H1 (cell line): ENCODE data around the gene CPED1. TPM values are rescaled to one million over a fixed set of nuclear protein-coding genes. Genes with fewer than 3 reads are reported as not detected.

Source experiments
- CTCF ChIA-PET: fragments of 300-600 bp; sonication (Branson Sonifier 250); formaldehyde crosslinking; loops from one replicate; lab custom pipeline; 2021; ENCODE audit not compliant: partially characterized antibody; lab: Charles Lee
- POLR2A ChIA-PET: fragments of 300-600 bp; sonication (Branson Sonifier 250); formaldehyde crosslinking; loops from one replicate; lab custom pipeline; 2021; ENCODE audit warnings: inconsistent platforms; ENCODE audit not compliant: partially characterized antibody; lab: Charles Lee
- DNase-seq, 2 experiments: peaks; one replicate each; pipeline versions ENCODE4 v3.0.0 to v3.0.0-alpha.2; 2010 to 2022; ENCODE audit warnings: low spot score in 2 of 2, low read depth in 1 of 2, mixed read lengths in 1 of 2
- FAIRE-seq: peaks from 2 replicates; lab custom pipeline; 2011; peaks lifted over from hg19 to GRCh38; lab: Jason Lieb, UNC
- H2AFZ ChIP-seq: 2 replicates; pipeline ENCODE4 v1.8.1; 2012; ENCODE audit warnings: low read length, inconsistent platforms
- H2AK5ac ChIP-seq: 2 replicates; pipeline ENCODE4 v1.6.1; 2013; ENCODE audit warnings: low read depth, low read length
- H2BK120ac ChIP-seq: replicated peaks from 2 replicates; pipeline ENCODE3; 2013; ENCODE audit warnings: low read depth, low read length, inconsistent platforms
- H2BK12ac ChIP-seq: 2 replicates; pipeline ENCODE4 v1.6.1; 2013; ENCODE audit warnings: low read depth, low read length
- H2BK15ac ChIP-seq: 2 replicates; pipeline ENCODE4 v1.6.1; 2013; ENCODE audit warnings: low read length
- H2BK20ac ChIP-seq: 2 replicates; pipeline ENCODE4 v1.6.1; 2013; ENCODE audit warnings: low read length
- H2BK5ac ChIP-seq: 2 replicates; pipeline ENCODE4 v1.6.1; 2013; ENCODE audit warnings: low read depth, low read length
- H3K14ac ChIP-seq: 2 replicates; pipeline ENCODE4 v1.6.1; 2013; ENCODE audit warnings: inconsistent platforms; ENCODE audit not compliant: insufficient read length
- H3K18ac ChIP-seq: 2 replicates; pipeline ENCODE4 v1.6.1; 2013; ENCODE audit warnings: low read length; ENCODE audit errors: extremely low read depth
- H3K23ac ChIP-seq: 2 replicates; pipeline ENCODE4 v1.6.1; 2013; ENCODE audit warnings: inconsistent platforms; ENCODE audit not compliant: insufficient read length
- H3K23me2 ChIP-seq: 2 replicates; pipeline ENCODE4 v1.6.1; 2013; ENCODE audit warnings: low read depth, low read length
- H3K27ac ChIP-seq: 2 replicates; pipeline ENCODE4 v1.6.1; 2011; ENCODE audit warnings: low read depth, low read length, inconsistent platforms
- H3K27me3 ChIP-seq, 4 experiments: replicated peaks in 1 of 4; 1 replicate in 1 of 4; 2 replicates in 3 of 4; pipeline versions ENCODE4 v1.6.1 to v1.8.1; 2011 to 2013; ENCODE audit warnings: low read length in 3 of 4, mild to moderate bottlenecking in 3 of 4, inconsistent platforms in 2 of 4, mixed read lengths in 2 of 4, moderate library complexity in 1 of 4; ENCODE audit not compliant: control insufficient read depth in 3 of 4, insufficient read depth in 3 of 4; ENCODE audit errors: extremely low read depth in 1 of 4
- H3K36me3 ChIP-seq, 4 experiments: 2 replicates each; pipeline versions ENCODE4 v1.6.1 to v1.8.1; 2011 to 2013; ENCODE audit warnings: mild to moderate bottlenecking in 4 of 4, low read length in 3 of 4, moderate library complexity in 2 of 4, control low read depth in 1 of 4, inconsistent platforms in 1 of 4; ENCODE audit not compliant: insufficient read depth in 4 of 4, control insufficient read depth in 2 of 4
- H3K4ac ChIP-seq: replicated peaks from 2 replicates; pipeline ENCODE3; 2013; ENCODE audit warnings: low read length, low read depth, mixed read lengths, inconsistent platforms; ENCODE audit not compliant: insufficient read length
- H3K4me1 ChIP-seq, 4 experiments: replicated peaks in 1 of 4; 1 replicate in 1 of 4; 2 replicates in 3 of 4; pipeline versions ENCODE4 v1.6.1 to v1.8.1; 2011 to 2013; ENCODE audit warnings: low read length in 3 of 4, inconsistent platforms in 2 of 4, mixed read lengths in 1 of 4; ENCODE audit not compliant: insufficient read depth in 4 of 4, control insufficient read depth in 3 of 4
- H3K4me2 ChIP-seq, 2 experiments: 2 replicates each; pipeline versions ENCODE4 v1.6.1 to v1.8.1; 2011 to 2013; ENCODE audit warnings: low read depth in 2 of 2, low read length in 2 of 2, control low read depth in 1 of 2, inconsistent platforms in 1 of 2, mild to moderate bottlenecking in 1 of 2; ENCODE audit not compliant: insufficient read depth in 1 of 2
- H3K4me3 ChIP-seq, 4 experiments: fragments of 200-600, 300-600 bp in 1 of 4; sonication (generic), shearing (Covaris generic), sonication (Bioruptor Twin) in 1 of 4; 2 replicates each; pipeline versions ENCODE4 v1.5.1 to v1.8.1; 2011 to 2016; ENCODE audit warnings: low read length in 4 of 4, low read depth in 3 of 4, control low read depth in 2 of 4, inconsistent platforms in 2 of 4, mild to moderate bottlenecking in 2 of 4, mixed read lengths in 1 of 4, moderate library complexity in 1 of 4; ENCODE audit not compliant: insufficient read depth in 2 of 4; ENCODE audit errors: extremely low read depth in 1 of 4
- H3K56ac ChIP-seq: replicated peaks from 2 replicates; pipeline ENCODE3; 2013; ENCODE audit warnings: low read depth, mild to moderate bottlenecking, mixed read lengths, low read length, inconsistent platforms; ENCODE audit not compliant: insufficient read length
- H3K79me1 ChIP-seq: 2 replicates; pipeline ENCODE4 v1.6.1; 2013; ENCODE audit warnings: low read depth, low read length, control low read depth
- H3K79me2 ChIP-seq, 2 experiments: 2 replicates each; pipeline versions ENCODE4 v1.6.1 to v1.8.1; 2012 to 2013; ENCODE audit warnings: low read length in 2 of 2, mild to moderate bottlenecking in 2 of 2, inconsistent platforms in 1 of 2; ENCODE audit not compliant: insufficient read depth in 2 of 2, control insufficient read depth in 1 of 2
- H3K9ac ChIP-seq, 4 experiments: replicated peaks in 1 of 4; 1 replicate in 1 of 4; 2 replicates in 3 of 4; pipeline versions ENCODE4 v1.6.1 to v1.8.1; 2011 to 2013; ENCODE audit warnings: low read depth in 3 of 4, low read length in 3 of 4, control low read depth in 2 of 4, mild to moderate bottlenecking in 2 of 4, moderate library complexity in 2 of 4, inconsistent platforms in 1 of 4; ENCODE audit errors: extremely low read depth in 1 of 4
- H3K9me3 ChIP-seq, 2 experiments: 2 replicates each; pipeline versions ENCODE4 v1.6.1 to v1.8.1; 2012 to 2013; ENCODE audit warnings: mild to moderate bottlenecking in 2 of 2, moderate library complexity in 2 of 2, control low read depth in 1 of 2, inconsistent platforms in 1 of 2, low read depth in 1 of 2, low read length in 1 of 2, mixed read lengths in 1 of 2; ENCODE audit not compliant: insufficient read depth in 2 of 2
- H4K20me1 ChIP-seq, 2 experiments: replicated peaks in 1 of 2; 2 replicates each; pipeline versions ENCODE3 to v1.8.1; 2011 to 2013; ENCODE audit warnings: inconsistent platforms in 2 of 2, low read length in 2 of 2, mild to moderate bottlenecking in 1 of 2; ENCODE audit not compliant: insufficient read depth in 2 of 2, control insufficient read depth in 1 of 2
- H4K5ac ChIP-seq: 2 replicates; pipeline ENCODE4 v1.6.1; 2013; ENCODE audit warnings: low read length, low read depth, mixed read lengths, inconsistent platforms; ENCODE audit not compliant: insufficient read length
- H4K8ac ChIP-seq: 2 replicates; pipeline ENCODE4 v1.8.0; 2013; ENCODE audit warnings: mild to moderate bottlenecking, moderate library complexity, low read length, inconsistent platforms; ENCODE audit not compliant: insufficient read depth; ENCODE audit errors: extremely low read depth
- H4K91ac ChIP-seq: replicated peaks from 2 replicates; pipeline ENCODE3; 2013; ENCODE audit warnings: low read length, mixed read lengths, inconsistent platforms; ENCODE audit not compliant: insufficient read length
- CBX8 ChIP-seq: fragments of 300-800, 300-1000 bp; sonication (generic); IDR thresholded peaks from 2 replicates; pipeline ENCODE4 v1.7.1; 2016; ENCODE audit warnings: low read depth, low read length, borderline replicate concordance
- RBBP5 ChIP-seq: IDR thresholded peaks from 2 replicates; pipeline ENCODE4 v1.7.1; 2012; ENCODE audit warnings: low read depth, mild to moderate bottlenecking, inconsistent platforms, low read length, moderate library complexity, borderline replicate concordance
- USF2 ChIP-seq: IDR thresholded peaks from 2 replicates; pipeline ENCODE4 v1.6.1; 2011; ENCODE audit warnings: low read length, improper control_type of control experiment
- WGBS, 2 experiments: shearing (Covaris generic) in 1 of 2; methylation state at CpG; one replicate each; pipeline versions ENCODE4 v1.1.6 to v1.1.7; 2013 to 2015; ENCODE audit warnings: low lambda C conversion rate in 2 of 2, mixed read lengths in 2 of 2, inconsistent platforms in 1 of 2, low coverage in 1 of 2, missing lambda C conversion rate in 1 of 2; ENCODE audit not compliant: insufficient replicate concordance in 2 of 2, insufficient coverage in 1 of 2, insufficient read length in 1 of 2; ENCODE audit errors: extremely low coverage in 1 of 2, missing lambda C conversion rate in 1 of 2; 5-methylcytosine and 5-hydroxymethylcytosine counted together
- polyA plus RNA-seq, 7 experiments: library from polyadenylated mRNA; depleted of rRNA in 3 of 7; stranded (reverse) in 5 of 7; unstranded in 2 of 7; fragments of >200 nt in 5 of 7; fragments of 200-250 nt in 2 of 7; gene quantifications; 1 replicate in 5 of 7; 2 replicates in 1 of 7; 4 replicates in 1 of 7; pipeline versions ENCODE4 v1.2.1 to v1.2.3, GENCODE V29; 2011 to 2013; ENCODE audit warnings: missing spikeins in 2 of 7, mixed read lengths in 2 of 7
- total RNA-seq: library from RNA; stranded (reverse); fragmentation: NEBNext Ultra II Directional; extraction: Animal tissue kit (Norgen Biotek cat#: 25700); gene quantifications from 2 replicates; pipeline ENCODE4 v1.2.1, GENCODE V29; 2021

CPED1 gene
- total and polyA plus RNA-seq, 2 of the 8 experiments (the other 6 are each of a cell fraction or from before 2014, with no cell fraction given) = 0.08 to 0.39 TPM

GRCh38 chr7:121138262-121138933, 149.9 kb downstream of the CPED1 start:
- Histone ChIP-seq H2BK15ac (no peak overlapping the region), H2BK12ac (no peak overlapping the region), H3K27me3 (no peaks in the 10 kb centered on the region), H2AFZ (0 out of 2 replicates have a peak overlapping the region, but pooled peaks have one; percentile 43), H2BK5ac (no peak overlapping the region), H3K23ac (no peak overlapping the region), H3K14ac (no peak overlapping the region), H3K4me3 (no peak overlapping the region), H3K36me3 (no peaks in the 10 kb centered on the region), H3K4me1 (no peaks in the 10 kb centered on the region), H4K5ac (no peak overlapping the region), H2BK20ac (no peak overlapping the region), H3K79me2 (no peaks in the 10 kb centered on the region), H3K9ac (no peak overlapping the region), H3K56ac (no peak overlapping the region), H3K79me1 (no peaks in the 10 kb centered on the region), H3K4me2 (no peak overlapping the region), H2BK120ac (no peak overlapping the region), H3K18ac (no peak overlapping the region), H4K8ac (no peak overlapping the region), H4K91ac (no peak overlapping the region), H3K9me3 (no peaks in the 10 kb centered on the region), H4K20me1 (no peaks in the 10 kb centered on the region), H3K23me2 (no peaks in the 10 kb centered on the region), H3K4ac (no peak overlapping the region), H3K27ac (no peak overlapping the region), H2AK5ac (no peak overlapping the region)
- ChIA-PET CTCF (interaction anchor here (1.1 kb wide), 1 partner anchor 10 kb away, joined by 3 read pairs; no protein-coding TSS in a partner anchor), POLR2A (interaction anchor here (0.6 kb wide), 1 partner anchor 35 kb away, joined by 3 read pairs; no protein-coding TSS in a partner anchor)
- no peak for FAIRE-seq
- TF ChIP-seq RBBP5 (no peak), USF2 (no peak), CBX8 (no peak)
- no peak for DNase-seq
- 90% methylated on average over 8 of the region's 8 CpGs; no CpG with 5 or more reads in 1 of the 2 experiments for WGBS, 2 experiments
